K562 (cell line): ENCODE data around the gene PSG2. TPM values are rescaled to one million over a fixed set of nuclear protein-coding genes. Genes with fewer than 3 reads are reported as not detected.
A peak's percentile ranks its signal among the peaks of the same experiment; 100 is the strongest.

Source experiments
- ATAC-seq: fragments of 200-7000 bp; cut with Tn5 transposase; 3 replicates; pipeline ENCODE4 v1.9.1; 2020; ENCODE audit warnings: moderate library complexity
- BruUV-seq: library from RNA; stranded (reverse); fragments of 400-500 nt; replicated peaks from 2 replicates; lab custom pipeline; 2021; lab: Mats Ljungman, UMichigan
- CTCF ChIA-PET: fragments of 300-600 bp; formaldehyde crosslinking; extraction: SDS; loops from one replicate; lab custom pipeline; 2021; ENCODE audit warnings: low intra/inter-chr PET ratio; lab: Yijun Ruan, JAX
- POLR2A ChIA-PET: fragments of 300-600, 350-650 bp; sonication (Branson Sonifier 250); formaldehyde crosslinking; extraction: SDS; loops from one replicate; lab custom pipeline; 2021; ENCODE audit warnings: antibody characterized with exemption, inconsistent platforms; lab: Yijun Ruan, JAX
- DNase-seq, 4 experiments: peaks; one replicate each; pipeline versions ENCODE4 v3.0.0 to v3.0.0-alpha.2; 2011 to 2018; ENCODE audit warnings: low spot score in 3 of 4, mixed read lengths in 3 of 4; ENCODE audit errors: extremely low read depth in 1 of 4
- FAIRE-seq: peaks from 2 replicates; lab custom pipeline; 2011; peaks lifted over from hg19 to GRCh38; lab: Jason Lieb, UNC
- H2AFZ ChIP-seq: 2 replicates; pipeline ENCODE4 v1.6.0; 2011; ENCODE audit warnings: low read depth, low read length, control low read depth, inconsistent platforms
- H3K27ac ChIP-seq: fragments of 200-600 bp; 3 replicates; pipeline ENCODE4 v1.8.0; 2011; ENCODE audit warnings: low read depth, mild to moderate bottlenecking, control low read depth, inconsistent platforms, low read length, moderate library complexity, mixed read lengths; ENCODE audit errors: extremely low read depth
- H3K27me3 ChIP-seq, 2 experiments: fragments of 300-600 bp in 1 of 2; 2 replicates in 1 of 2; 3 replicates in 1 of 2; pipeline versions ENCODE4 v1.6.0 to v1.8.0; 2011; ENCODE audit warnings: inconsistent platforms in 2 of 2, low read length in 2 of 2, mild to moderate bottlenecking in 1 of 2, mixed read lengths in 1 of 2, moderate library complexity in 1 of 2; ENCODE audit not compliant: control insufficient read depth in 2 of 2, insufficient read depth in 2 of 2
- H3K36me3 ChIP-seq: fragments of 300-600 bp; 3 replicates; pipeline ENCODE4 v1.8.0; 2011; ENCODE audit warnings: mild to moderate bottlenecking, low read length, inconsistent platforms; ENCODE audit not compliant: control insufficient read depth, insufficient read depth
- H3K4me1 ChIP-seq, 2 experiments: fragments of 200-600 bp in 1 of 2; replicated peaks in 1 of 2; 2 replicates in 1 of 2; 3 replicates in 1 of 2; pipeline versions ENCODE4 v1.5.1 to v1.8.0; 2011; ENCODE audit warnings: inconsistent platforms in 2 of 2, low read length in 2 of 2, mild to moderate bottlenecking in 1 of 2, mixed read lengths in 1 of 2, moderate library complexity in 1 of 2; ENCODE audit not compliant: control insufficient read depth in 2 of 2, insufficient read depth in 2 of 2
- H3K4me2 ChIP-seq: 2 replicates; pipeline ENCODE4 v1.6.1; 2011; ENCODE audit warnings: low read length, control low read depth, inconsistent platforms, mixed read lengths; ENCODE audit not compliant: insufficient read depth
- H3K4me3 ChIP-seq: fragments of 200-600 bp; sonication (generic), shearing (Covaris generic); 2 replicates; pipeline ENCODE4 v1.5.1; 2016; ENCODE audit warnings: control low read depth, inconsistent platforms
- H3K79me2 ChIP-seq: fragments of 200-600 bp; 3 replicates; pipeline ENCODE4 v1.8.0; 2011; ENCODE audit warnings: low read length, inconsistent platforms; ENCODE audit not compliant: control insufficient read depth, insufficient read depth
- H3K9ac ChIP-seq, 2 experiments: 2 replicates each; pipeline versions ENCODE4 v1.6.0 to v1.6.1; 2011; ENCODE audit warnings: low read depth in 2 of 2, low read length in 2 of 2, control low read depth in 1 of 2, inconsistent platforms in 1 of 2, mild to moderate bottlenecking in 1 of 2, mixed read lengths in 1 of 2; ENCODE audit not compliant: insufficient read depth in 1 of 2
- H3K9me1 ChIP-seq: one replicate; pipeline ENCODE4 v1.6.0; 2011; ENCODE audit warnings: inconsistent platforms, mild to moderate bottlenecking, low read length, moderate library complexity; ENCODE audit not compliant: control insufficient read depth, insufficient read depth
- H3K9me3 ChIP-seq: replicated peaks from 2 replicates; pipeline ENCODE4 v1.5.1; 2011; ENCODE audit warnings: low read depth, low read length, inconsistent platforms; ENCODE audit not compliant: control insufficient read depth, insufficient read depth
- H4K20me1 ChIP-seq: replicated peaks from 2 replicates; pipeline ENCODE4 v1.6.1; 2011; ENCODE audit warnings: low read length, inconsistent platforms, mixed read lengths; ENCODE audit not compliant: control insufficient read depth, insufficient read depth
- ARNT ChIP-seq, 2 experiments: fragments of 450-650 bp; IDR thresholded peaks; 2 replicates each; pipeline ENCODE4 v1.6.1; 2016; ENCODE audit warnings: mild to moderate bottlenecking in 1 of 2
- KAT8 ChIP-seq: fragments of 450-650 bp; IDR thresholded peaks from 2 replicates; pipeline ENCODE4 v1.6.1; 2016; ENCODE audit warnings: low read depth, mild to moderate bottlenecking
- MEIS2 ChIP-seq: fragments of 450-650 bp; IDR thresholded peaks from 2 replicates; pipeline ENCODE4 v1.6.1; 2014; ENCODE audit warnings: mild to moderate bottlenecking; ENCODE audit not compliant: partially characterized antibody
- POLR2H ChIP-seq: IDR thresholded peaks from 2 replicates; pipeline ENCODE4 v1.6.1; 2016; ENCODE audit warnings: missing genetic modification characterization, low read depth, mild to moderate bottlenecking, control low read depth, missing compliant biosample characterization, moderate library complexity
- WGBS: fragments of 100-300 bp; shearing (Covaris generic); methylation state at CpG from one replicate; pipeline ENCODE4 v1.1.6; 2016; ENCODE audit warnings: low coverage, mixed read lengths; ENCODE audit not compliant: insufficient coverage; ENCODE audit errors: missing lambda C conversion rate; 5-methylcytosine and 5-hydroxymethylcytosine counted together
- in situ Hi-C: fragments of 300-500 bp; cut with MboI; formaldehyde crosslinking; loops from 4 replicates; pipeline ENCODE4 v1.15.0; 2018; ENCODE audit warnings: inconsistent platforms, mixed read lengths
- intact Hi-C: fragments of 100-400 bp; cut with micrococcal nuclease; formaldehyde crosslinking; loops from 2 replicates; pipeline ENCODE4 v1.14.2; 2022
- polyA plus RNA-seq, 8 experiments: library from polyadenylated mRNA; depleted of rRNA in 4 of 8; stranded (reverse) in 5 of 8; unstranded in 3 of 8; fragments of >200 nt; fragmentation: Nextera tagmentation in 2 of 8; fragmentation: Illumina TruSeq in 1 of 8; extraction: Ambion mirVana in 2 of 8; extraction: Trizol in 1 of 8; gene quantifications; 2 replicates each; pipeline versions ENCODE4 v1.2.1 to v1.2.3, GENCODE V29; 2011 to 2014; ENCODE audit warnings: inconsistent platforms in 1 of 8, missing spikeins in 1 of 8
- total RNA-seq, 7 experiments: library from RNA; depleted of rRNA in 6 of 7; stranded (reverse); fragments of >200 nt in 6 of 7; fragmentation: Illumina TruSeq in 2 of 7; extraction: Trizol in 2 of 7; gene quantifications; 2 replicates each; pipeline versions ENCODE4 v1.2.1 to v1.2.3, GENCODE V29; 2011 to 2021; ENCODE audit warnings: low replicate concordance in 1 of 7
- TF ChIP-seq, protein P1 (sequence below), 3 experiments: fragments of 200-800 bp in 1 of 3; fragments of 250-450 bp in 1 of 3; fragments of 450-650 bp in 1 of 3; sonication (Bioruptor Pico) in 1 of 3; sonication (Bioruptor generic) in 1 of 3; formaldehyde crosslinking in 1 of 3; IDR thresholded peaks; 2 replicates each; pipeline versions ENCODE4 v1.6.1 to v1.8.0; 2016 to 2022; ENCODE audit warnings: mild to moderate bottlenecking in 2 of 3, missing genetic modification characterization in 2 of 3, missing compliant biosample characterization in 1 of 3, moderate library complexity in 1 of 3

Gene PSG2
- total and polyA plus RNA-seq, 9 of the 15 experiments (the other 6 are each of a cell fraction or from before 2014, with no cell fraction given): not detected

- Histone ChIP-seq H3K9me1 (no peaks in the 10 kb centered on the region), H3K27ac (no peak overlapping the region), H3K4me2 (no peak overlapping the region)
- WGBS: 0% methylated on average over 4 of the region's 4 CpGs
- intact Hi-C loops: no loop called here
- no TSS peak for BruUV-seq
- TF ChIP-seq KAT8 (no peak), ARNT (IDR thresholded peaks at IDR 0.05) (no peak), MEIS2 (peak; percentile 7), POLR2H (tag) (no peak)
- TF ChIP-seq, protein P1, sequence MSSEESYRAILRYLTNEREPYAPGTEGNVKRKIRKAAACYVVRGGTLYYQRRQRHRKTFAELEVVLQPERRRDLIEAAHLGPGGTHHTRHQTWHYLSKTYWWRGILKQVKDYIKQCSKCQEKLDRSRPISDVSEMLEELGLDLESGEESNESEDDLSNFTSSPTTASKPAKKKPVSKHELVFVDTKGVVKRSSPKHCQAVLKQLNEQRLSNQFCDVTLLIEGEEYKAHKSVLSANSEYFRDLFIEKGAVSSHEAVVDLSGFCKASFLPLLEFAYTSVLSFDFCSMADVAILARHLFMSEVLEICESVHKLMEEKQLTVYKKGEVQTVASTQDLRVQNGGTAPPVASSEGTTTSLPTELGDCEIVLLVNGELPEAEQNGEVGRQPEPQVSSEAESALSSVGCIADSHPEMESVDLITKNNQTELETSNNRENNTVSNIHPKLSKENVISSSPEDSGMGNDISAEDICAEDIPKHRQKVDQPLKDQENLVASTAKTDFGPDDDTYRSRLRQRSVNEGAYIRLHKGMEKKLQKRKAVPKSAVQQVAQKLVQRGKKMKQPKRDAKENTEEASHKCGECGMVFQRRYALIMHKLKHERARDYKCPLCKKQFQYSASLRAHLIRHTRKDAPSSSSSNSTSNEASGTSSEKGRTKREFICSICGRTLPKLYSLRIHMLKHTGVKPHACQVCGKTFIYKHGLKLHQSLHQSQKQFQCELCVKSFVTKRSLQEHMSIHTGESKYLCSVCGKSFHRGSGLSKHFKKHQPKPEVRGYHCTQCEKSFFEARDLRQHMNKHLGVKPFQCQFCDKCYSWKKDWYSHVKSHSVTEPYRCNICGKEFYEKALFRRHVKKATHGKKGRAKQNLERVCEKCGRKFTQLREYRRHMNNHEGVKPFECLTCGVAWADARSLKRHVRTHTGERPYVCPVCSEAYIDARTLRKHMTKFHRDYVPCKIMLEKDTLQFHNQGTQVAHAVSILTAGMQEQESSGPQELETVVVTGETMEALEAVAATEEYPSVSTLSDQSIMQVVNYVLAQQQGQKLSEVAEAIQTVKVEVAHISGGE (CRISPR knock-in tag; IDR thresholded peaks at IDR 0.05): no peak
- TF ChIP-seq, all 486 proteins: peak for 1
- Histone ChIP-seq H3K36me3 (no peaks in the 10 kb centered on the region), H3K9me3 (no peaks in the 10 kb centered on the region), H4K20me1 (no peaks in the 10 kb centered on the region), H3K27me3 (no peaks in the 10 kb centered on the region), H3K4me3 (no peak overlapping the region), H2AFZ (no peak overlapping the region), H3K4me1 (no peaks in the 10 kb centered on the region), H3K9ac (no peak overlapping the region), H3K79me2 (no peaks in the 10 kb centered on the region)
- CTCF ChIA-PET: no interaction called here
- FAIRE-seq: no peak
- no peak for ATAC-seq
- no peak for DNase-seq
- POLR2A ChIA-PET: no interaction called here
- in situ Hi-C loops: no loop called here
Measured at GRCh38 chr19:43078311-43078710, 4.2 kb downstream of the PSG2 start.
